Right lobe of liver (tissue), 6 donors: ENCODE measurements around the gene ZDHHC22. TPM values are rescaled to one million over a fixed set of nuclear protein-coding genes. Genes with fewer than 3 reads are reported as not detected.

Source experiments
- ATAC-seq, 4 donors: fragments of 200-7000 bp; cut with Tn5 transposase; one replicate each; pipeline ENCODE4 v1.9.1; 2020; ENCODE audit warnings: mild to moderate bottlenecking in 4 of 4, moderate library complexity in 4 of 4
- DNase-seq, 3 donors: peaks; one replicate each; pipeline ENCODE4 v3.0.0-alpha.2; 2020
- H3K27ac ChIP-seq, 3 donors: fragments of 200-600 bp; one replicate each; pipeline ENCODE4 v1.8.0; 2022
- H3K27me3 ChIP-seq, 2 donors: fragments of 200-600 bp; one replicate each; pipeline ENCODE4 v1.8.0; 2022
- H3K36me3 ChIP-seq, 4 donors: fragments of 200-600 bp; sonication (generic) in 1 of 4; one replicate each; pipeline versions ENCODE4 v1.5.1 to v1.8.0; 2017 to 2022; ENCODE audit warnings: control low read depth in 1 of 4
- H3K4me1 ChIP-seq, 4 donors: fragments of 200-600 bp; sonication (generic) in 1 of 4; one replicate each; pipeline versions ENCODE4 v1.5.1 to v1.8.0; 2017 to 2022; ENCODE audit warnings: control low read depth in 1 of 4
- H3K4me3 ChIP-seq, 3 donors: fragments of 200-600 bp; one replicate each; pipeline ENCODE4 v1.8.0; 2022
- H3K9me3 ChIP-seq, 4 donors: fragments of 200-600 bp; sonication (generic) in 1 of 4; one replicate each; pipeline versions ENCODE4 v1.5.1 to v1.8.0; 2017 to 2022; ENCODE audit warnings: control low read depth in 1 of 4
- CTCF ChIP-seq, 4 donors: fragments of 200-600 bp in 3 of 4; fragments of 450-650 bp in 1 of 4; IDR thresholded peaks; one replicate each; pipeline versions ENCODE4 v1.5.1 to v1.8.0; 2016 to 2022; ENCODE audit warnings: antibody characterized with exemption in 4 of 4, mild to moderate bottlenecking in 2 of 4
- POLR2A ChIP-seq: fragments of 450-650 bp; IDR thresholded peaks from one replicate; pipeline ENCODE4 v1.6.1; 2017; ENCODE audit warnings: antibody characterized with exemption, mild to moderate bottlenecking
- WGBS: methylation state at CpG from one replicate; pipeline ENCODE4 v1.1.6; 2018; ENCODE audit warnings: low coverage, low lambda C conversion rate; ENCODE audit not compliant: insufficient coverage; ENCODE audit errors: missing lambda C conversion rate; 5-methylcytosine and 5-hydroxymethylcytosine counted together
- intact Hi-C, 2 donors: fragments of 100-400 bp; cut with DNase I; formaldehyde crosslinking; loops; one replicate each; pipeline versions ENCODE4 v1.11.2 to v1.14.1; 2022
- total RNA-seq, 6 experiments: library from RNA; depleted of rRNA in 2 of 6; stranded (reverse); fragments of >200 nt in 2 of 6; fragmentation: NEBNext Ultra II Directional in 3 of 6; extraction: Animal tissue kit (Norgen Biotek cat#: 25700) in 3 of 6; gene quantifications; one replicate each; pipeline versions ENCODE4 v1.1.0 to v1.2.4, GENCODE V29; 2016 to 2023
- donor health status: DM: no; HTN: yes; CAD: no.
- donor health status: DM: no; HTN: no; CAD: no.
- donor health status: DM: no; HTN: no; CAD: no.
- donor health status: DM: no; HTN: yes; CAD: no.
- donor health status: DM: no; HTN: yes; CAD: no.

The ZDHHC22 gene
- total RNA-seq, 6 experiments from 2014 or later: not detected

GRCh38 chr14:77158882-77159255, 17.3 kb upstream of the ZDHHC22 start:
- intact Hi-C loops: loop anchor here in 1 of 2 donors (10.0 kb wide), 1 partner anchor 136 kb away; no protein-coding TSS in a partner anchor
- no peak for DNase-seq
- TF ChIP-seq CTCF (IDR thresholded peaks at IDR 0.05): no peak
- no peak for ATAC-seq
- no peaks in the 10 kb centered on the region for H3K36me3 ChIP-seq
- no peaks in the 10 kb centered on the region for H3K4me1 ChIP-seq
- no peaks in the 10 kb centered on the region for H3K27me3 ChIP-seq
- no peaks in the 10 kb centered on the region for H3K9me3 ChIP-seq
- 40% methylated on average over 1 of the region's 2 CpGs for WGBS
- no peak overlapping the region for H3K27ac ChIP-seq
- H3K4me3 ChIP-seq: no peak overlapping the region

GRCh38 chr14:77158175-77158881, 16.7 kb upstream of the ZDHHC22 start:
- Histone ChIP-seq H3K27ac (no peak overlapping the region), H3K36me3 (no peaks in the 10 kb centered on the region), H3K27me3 (no peaks in the 10 kb centered on the region), H3K4me3 (no peak overlapping the region), H3K4me1 (no peaks in the 10 kb centered on the region), H3K9me3 (no peaks in the 10 kb centered on the region)
- intact Hi-C loops: loop anchor here in 1 of 2 donors (10.0 kb wide), 1 partner anchor 136 kb away; no protein-coding TSS in a partner anchor
- TF ChIP-seq POLR2A: no peak
- no peak for TF ChIP-seq CTCF (IDR thresholded peaks at IDR 0.05)
- ATAC-seq: peak in 1 of 4 donors; percentile 27
- 28% methylated on average over 4 of the region's 18 CpGs for WGBS
- no peak for DNase-seq

- no peak for ATAC-seq
- intact Hi-C loops: loop anchor here in 1 of 2 donors (10.0 kb wide), 1 partner anchor 137 kb away; no protein-coding TSS in a partner anchor
Observed at GRCh38 chr14:77157740-77158139, 16.1 kb upstream of the ZDHHC22 start.

GRCh38 chr14:77155083-77155482, 13.5 kb upstream of the ZDHHC22 start:
- no peak for TF ChIP-seq POLR2A
- no peak for TF ChIP-seq CTCF (IDR thresholded peaks at IDR 0.05)
- intact Hi-C loops: loop anchor here in 1 of 2 donors (10.0 kb wide), 1 partner anchor 140 kb away; no protein-coding TSS in a partner anchor
- ATAC-seq (no peak), DNase-seq (no peak)
- H3K27me3 ChIP-seq: no peaks in the 10 kb centered on the region
- H3K36me3 ChIP-seq: no peaks in the 10 kb centered on the region
- no peak overlapping the region for H3K27ac ChIP-seq
- no peaks in the 10 kb centered on the region for H3K4me1 ChIP-seq
- no peaks in the 10 kb centered on the region for H3K9me3 ChIP-seq
- no CpG with 5 or more reads among the region's 2 CpGs for WGBS
- no peak overlapping the region for H3K4me3 ChIP-seq

More at GRCh38 chr14:77157740-77158139, 16.1 kb upstream of the ZDHHC22 start:
- TF ChIP-seq CTCF (IDR thresholded peaks at IDR 0.05): no peak
- no peak for TF ChIP-seq POLR2A
- H3K4me3 ChIP-seq: no peak overlapping the region
- no peaks in the 10 kb centered on the region for H3K4me1 ChIP-seq
- no peaks in the 10 kb centered on the region for H3K27me3 ChIP-seq
- no peaks in the 10 kb centered on the region for H3K36me3 ChIP-seq
- 30% methylated on average over 10 of the region's 11 CpGs for whole genome bisulfite sequencing
- no peak overlapping the region for H3K27ac ChIP-seq
- H3K9me3 ChIP-seq: no peaks in the 10 kb centered on the region
- DNase-seq: no peak
